ENCODE measurements around the gene COA3.

DNA sequence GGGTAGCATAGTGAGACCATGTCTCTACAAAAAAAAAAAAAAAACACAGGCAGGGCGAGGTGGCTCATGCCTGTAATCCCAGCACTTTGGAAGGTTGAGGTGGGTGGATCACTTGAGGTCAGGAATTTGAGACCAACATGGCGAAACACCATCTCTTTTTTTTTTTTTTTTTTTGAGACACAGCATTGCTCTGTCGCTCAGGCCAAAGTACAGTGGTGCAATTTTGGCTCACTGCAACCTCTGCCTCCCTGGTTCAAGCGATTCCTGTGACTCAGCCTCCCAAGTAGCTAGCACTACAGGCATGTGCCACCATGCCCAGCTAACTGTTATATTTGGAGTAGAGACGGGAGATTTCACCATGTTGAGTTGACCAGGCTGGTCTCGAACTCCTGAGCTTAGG, 32.4 kb downstream of the COA3 start:
- no peak for TF ChIP-seq POLR2A (IDR thresholded peaks at IDR 0.05)
- TF ChIP-seq, protein P1, sequence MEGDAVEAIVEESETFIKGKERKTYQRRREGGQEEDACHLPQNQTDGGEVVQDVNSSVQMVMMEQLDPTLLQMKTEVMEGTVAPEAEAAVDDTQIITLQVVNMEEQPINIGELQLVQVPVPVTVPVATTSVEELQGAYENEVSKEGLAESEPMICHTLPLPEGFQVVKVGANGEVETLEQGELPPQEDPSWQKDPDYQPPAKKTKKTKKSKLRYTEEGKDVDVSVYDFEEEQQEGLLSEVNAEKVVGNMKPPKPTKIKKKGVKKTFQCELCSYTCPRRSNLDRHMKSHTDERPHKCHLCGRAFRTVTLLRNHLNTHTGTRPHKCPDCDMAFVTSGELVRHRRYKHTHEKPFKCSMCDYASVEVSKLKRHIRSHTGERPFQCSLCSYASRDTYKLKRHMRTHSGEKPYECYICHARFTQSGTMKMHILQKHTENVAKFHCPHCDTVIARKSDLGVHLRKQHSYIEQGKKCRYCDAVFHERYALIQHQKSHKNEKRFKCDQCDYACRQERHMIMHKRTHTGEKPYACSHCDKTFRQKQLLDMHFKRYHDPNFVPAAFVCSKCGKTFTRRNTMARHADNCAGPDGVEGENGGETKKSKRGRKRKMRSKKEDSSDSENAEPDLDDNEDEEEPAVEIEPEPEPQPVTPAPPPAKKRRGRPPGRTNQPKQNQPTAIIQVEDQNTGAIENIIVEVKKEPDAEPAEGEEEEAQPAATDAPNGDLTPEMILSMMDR (IDR thresholded peaks at IDR 0.05): no peak

Data from adrenal gland (tissue), 5 donors.